BLaER1 treated with 17β-estradiol and CSF1 and Interleukin-3, amounts not matched to agents 10 nM and 100 nM (cell line): Measurements from ENCODE around the gene TBC1D22B.
"Not testable (repeated sequence)": the region's sequence is repeated elsewhere in the genome, so short reads cannot be mapped to it uniquely, and the experiment has no call there.

Experiments used
- H3K27ac ChIP-seq, 11 experiments: shearing (Covaris generic); formaldehyde crosslinking; 2 replicates each; pipeline ENCODE4 v1.8.1; 2022
- H3K27me3 ChIP-seq, 11 experiments: shearing (Covaris generic); formaldehyde crosslinking; 2 replicates each; pipeline ENCODE4 v1.8.1; 2022
- H3K36me3 ChIP-seq, 11 experiments: shearing (Covaris generic); formaldehyde crosslinking; 2 replicates each; pipeline ENCODE4 v1.8.1; 2022
- H3K4me1 ChIP-seq, 10 experiments: shearing (Covaris generic); formaldehyde crosslinking; 2 replicates each; pipeline ENCODE4 v1.8.1; 2022
- H3K4me2 ChIP-seq, 11 experiments: shearing (Covaris generic); formaldehyde crosslinking; 2 replicates each; pipeline ENCODE4 v1.8.1; 2022
- H3K4me3 ChIP-seq, 10 experiments: shearing (Covaris generic); formaldehyde crosslinking; 2 replicates each; pipeline ENCODE4 v1.8.1; 2022
- H3K9ac ChIP-seq, 11 experiments: shearing (Covaris generic); formaldehyde crosslinking; 2 replicates each; pipeline ENCODE4 v1.8.1; 2022
- H3K9me3 ChIP-seq, 11 experiments: shearing (Covaris generic); formaldehyde crosslinking; replicated peaks in 1 of 11; 2 replicates each; pipeline ENCODE4 v1.8.1; 2022
- H4K20me1 ChIP-seq, 11 experiments: shearing (Covaris generic); formaldehyde crosslinking; 2 replicates each; pipeline ENCODE4 v1.8.1; 2022
- Cebpa-rat ChIP-seq, 11 experiments: shearing (Covaris generic); IDR thresholded peaks; 2 replicates each; pipeline ENCODE4 v1.8.1; 2022

Gene TBC1D22B

DNA sequence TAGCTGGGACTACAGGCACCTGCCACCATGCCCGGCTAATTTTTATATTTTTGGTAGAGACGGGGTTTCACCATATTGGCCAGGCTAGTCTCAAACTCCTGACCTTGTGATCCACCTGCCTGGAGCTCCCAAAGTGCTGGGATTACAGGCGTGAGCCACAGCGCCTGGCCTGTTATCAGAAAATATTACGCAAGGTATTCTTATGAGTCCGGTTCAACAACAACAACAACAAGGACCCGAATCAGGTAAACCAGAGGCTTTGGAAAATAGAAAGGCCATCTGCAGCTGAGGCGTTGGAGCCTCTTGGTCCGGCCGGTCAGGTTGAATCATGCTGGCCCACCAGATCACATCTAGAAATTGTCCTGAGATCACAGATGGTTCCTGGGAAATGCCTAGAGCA, 49.9 kb downstream of the TBC1D22B start:
- not testable (repeated sequence) for H3K9ac ChIP-seq, H3K27ac ChIP-seq, H3K27me3 ChIP-seq, H3K9me3 ChIP-seq, H4K20me1 ChIP-seq, H3K4me3 ChIP-seq, H3K4me2 ChIP-seq
- Histone ChIP-seq H3K36me3 (peaks cover 6 to 54% (median 17%) of the 10 kb centered on the region in 11 experiments; a peak in 19 of 22 replicates), H3K4me1 (peaks cover 15 to 17% (median 16%) of the 10 kb centered on the region in 10 experiments)
- peak in 1 of 11 experiments; percentile 38; a peak in 1 of 22 replicates for TF ChIP-seq Cebpa-rat (IDR thresholded peaks at IDR 0.05)

DNA sequence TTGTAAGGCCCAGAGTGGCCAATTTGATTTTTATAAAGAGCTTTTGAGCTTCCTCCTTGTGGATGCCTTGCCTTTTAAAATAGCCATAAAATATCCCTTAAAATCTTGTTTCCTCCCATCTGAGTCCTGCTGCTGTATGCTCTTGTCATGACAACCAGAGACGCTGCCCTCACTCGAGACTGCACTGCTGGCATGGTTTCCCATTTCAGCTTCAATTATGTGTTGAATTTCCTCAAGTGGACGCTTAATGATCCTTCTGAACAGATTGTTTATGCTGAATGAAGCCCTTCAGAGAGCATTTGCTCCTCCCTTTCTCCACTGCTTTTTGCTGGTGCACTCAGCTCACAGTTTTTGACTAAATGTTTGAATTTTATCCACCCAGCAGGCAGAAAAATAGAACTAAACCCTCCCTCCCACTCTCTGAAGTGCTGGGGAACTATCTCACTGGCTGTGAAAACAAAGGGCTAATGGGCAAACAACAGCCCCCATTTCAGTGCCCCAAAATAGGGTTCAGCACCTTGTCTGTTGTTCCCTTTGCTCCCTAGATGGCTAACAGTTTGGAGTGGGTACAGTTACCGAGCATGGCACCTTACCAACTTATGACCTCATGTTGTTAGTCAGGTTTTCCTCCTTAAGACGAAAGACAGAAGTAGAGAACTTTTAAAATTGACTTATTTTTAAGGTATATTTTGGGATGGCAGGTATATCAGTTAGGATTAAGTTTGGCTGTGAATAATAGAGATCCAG, 50.7 kb downstream of the TBC1D22B start:
- H3K4me2 ChIP-seq, result no peak overlapping the region
- no peak overlapping the region for H3K27ac ChIP-seq
- TF ChIP-seq Cebpa-rat (IDR thresholded peaks at IDR 0.05), result no peak
- no peak overlapping the region for H3K4me3 ChIP-seq
- no peaks in the 10 kb centered on the region for H3K9me3 ChIP-seq
- H4K20me1 ChIP-seq, result no peaks in the 10 kb centered on the region
- H3K4me1 ChIP-seq, result peaks cover 7 to 10% (median 8%) of the 10 kb centered on the region in 10 experiments
- no peak overlapping the region for H3K9ac ChIP-seq
- no peaks in the 10 kb centered on the region for H3K27me3 ChIP-seq
- H3K36me3 ChIP-seq, result peaks cover 11 to 61% (median 24%) of the 10 kb centered on the region in 11 experiments; a peak in 20 of 22 replicates

DNA sequence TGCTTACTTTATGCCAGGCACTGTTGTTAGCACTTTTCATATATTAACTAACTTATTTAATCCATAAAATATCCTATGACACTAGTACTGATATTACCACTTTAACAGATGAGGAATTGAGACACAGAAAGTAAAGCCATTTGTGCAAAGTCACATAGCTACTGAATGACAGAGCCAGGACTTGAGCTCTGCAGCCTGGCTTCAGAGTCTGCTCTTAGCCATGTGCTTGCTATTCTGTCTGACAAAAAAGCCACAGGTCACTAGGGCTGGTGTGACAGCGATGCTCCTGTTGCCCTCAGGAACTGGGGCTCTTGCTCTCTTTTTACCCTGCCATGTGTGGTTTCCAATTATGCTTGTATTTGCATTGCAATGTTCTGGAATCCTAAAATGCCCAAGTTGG, 51.5 kb downstream of the TBC1D22B start:
- H3K4me3 ChIP-seq, result no peak overlapping the region
- H3K27ac ChIP-seq, result no peak overlapping the region
- H3K36me3 ChIP-seq, result peaks cover 15 to 66% (median 32%) of the 10 kb centered on the region in 11 experiments
- H3K9me3 ChIP-seq, result no peaks in the 10 kb centered on the region
- H3K4me1 ChIP-seq, result peaks cover 0 to 9% (median 4%) of the 10 kb centered on the region in 10 experiments; a peak in 13 of 20 replicates
- peaks cover 0 to 4% (median 0%) of the 10 kb centered on the region in 11 experiments; a peak in 1 of 22 replicates for H4K20me1 ChIP-seq
- H3K9ac ChIP-seq, result no peak overlapping the region
- no peak for TF ChIP-seq Cebpa-rat (IDR thresholded peaks at IDR 0.05)
- no peaks in the 10 kb centered on the region for H3K27me3 ChIP-seq
- no peak overlapping the region for H3K4me2 ChIP-seq

DNA sequence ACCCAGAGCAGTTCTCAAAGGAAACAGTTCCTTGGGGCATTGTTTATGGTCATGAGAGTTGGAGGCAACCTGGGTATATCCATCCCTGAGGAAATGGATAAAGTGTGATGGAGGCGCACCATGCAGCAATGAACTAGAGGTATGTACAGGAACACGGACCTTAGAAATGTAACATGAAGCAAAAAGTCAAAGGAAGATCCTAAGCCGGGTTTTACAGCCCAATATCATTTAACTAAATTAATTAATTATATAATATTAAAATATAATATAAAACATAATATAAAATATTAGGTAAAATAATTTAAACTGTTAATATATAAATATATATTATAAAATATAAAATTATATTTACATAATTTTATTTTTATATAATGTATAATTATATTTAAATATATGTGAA, 52.1 kb downstream of the TBC1D22B start:
- TF ChIP-seq Cebpa-rat (IDR thresholded peaks at IDR 0.05), result no peak
- no peaks in the 10 kb centered on the region for H3K9me3 ChIP-seq
- H3K4me1 ChIP-seq, result peaks cover 0 to 15% (median 10%) of the 10 kb centered on the region in 10 experiments; a peak in 11 of 20 replicates
- H3K9ac ChIP-seq, result no peak overlapping the region
- peaks cover 12 to 62% (median 37%) of the 10 kb centered on the region in 11 experiments for H3K36me3 ChIP-seq
- no peak overlapping the region for H3K4me3 ChIP-seq
- H4K20me1 ChIP-seq, result peaks cover 0 to 9% (median 0%) of the 10 kb centered on the region in 11 experiments; a peak in 1 of 22 replicates
- H3K4me2 ChIP-seq, result no peak overlapping the region
- no peak overlapping the region for H3K27ac ChIP-seq
- no peaks in the 10 kb centered on the region for H3K27me3 ChIP-seq

DNA sequence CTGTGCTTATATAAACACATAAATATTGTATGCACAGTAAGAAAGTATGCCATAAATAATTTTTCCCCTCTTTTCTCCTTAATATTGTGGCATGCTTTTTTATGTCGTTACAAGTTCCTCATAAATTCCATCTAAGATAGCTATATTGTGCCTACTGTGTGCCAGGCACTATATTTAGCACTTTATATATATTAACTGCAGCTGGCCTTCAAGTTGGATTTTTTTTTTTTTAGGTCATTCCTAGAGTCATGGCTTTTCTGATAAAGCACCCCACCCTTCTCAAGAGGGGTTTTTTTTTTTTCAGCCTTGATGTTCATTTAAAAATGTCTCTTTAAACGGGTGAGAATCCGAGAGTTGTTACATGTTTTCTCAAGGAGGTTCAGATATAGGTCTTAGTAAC, 53.4 kb downstream of the TBC1D22B start:
- Histone ChIP-seq H3K9ac (no peak overlapping the region), H3K36me3 (peaks cover 15 to 62% (median 43%) of the 10 kb centered on the region in 11 experiments), H3K27me3 (no peaks in the 10 kb centered on the region), H3K4me1 (peaks cover 1 to 21% (median 12%) of the 10 kb centered on the region in 10 experiments; a peak in 19 of 20 replicates), H3K4me3 (no peak overlapping the region), H3K4me2 (no peak overlapping the region), H3K27ac (no peak overlapping the region), H3K9me3 (no peaks in the 10 kb centered on the region), H4K20me1 (peaks cover 0 to 9% (median 0%) of the 10 kb centered on the region in 11 experiments; a peak in 1 of 22 replicates)
- TF ChIP-seq Cebpa-rat (IDR thresholded peaks at IDR 0.05), result no peak

DNA sequence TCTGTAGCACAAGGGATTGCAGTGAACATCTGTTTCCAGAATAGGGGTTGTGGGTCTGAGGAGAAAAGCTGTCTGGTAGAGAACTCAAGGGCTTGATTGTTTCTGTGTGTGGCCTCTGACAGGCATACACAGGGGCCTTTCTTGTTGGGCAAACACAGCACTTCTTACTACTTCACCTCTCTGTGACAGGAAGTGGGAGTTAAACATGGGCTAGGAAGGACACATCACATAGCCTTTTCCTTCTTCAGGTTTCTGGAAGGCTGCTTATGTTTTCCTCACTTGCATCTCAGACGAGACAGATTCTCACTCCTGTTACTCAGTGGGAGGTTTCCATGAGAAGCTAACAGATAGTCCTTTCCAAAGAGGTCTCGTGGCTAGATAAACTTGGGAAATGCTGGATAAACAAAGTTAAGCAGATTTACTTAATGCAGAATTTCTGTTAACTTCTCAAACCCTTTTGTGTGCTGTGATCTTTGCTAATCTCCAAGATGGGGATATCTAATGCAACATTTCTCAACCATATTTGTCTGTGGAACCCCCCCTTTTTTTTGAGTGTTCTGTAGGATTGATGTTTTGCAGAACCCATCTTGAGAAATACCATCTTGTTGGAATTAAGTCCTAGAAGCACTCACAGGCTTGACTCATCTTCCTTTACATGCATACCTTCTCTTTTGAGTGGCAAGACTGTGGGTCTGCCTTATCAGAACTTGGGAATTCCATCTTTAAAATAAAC, 54.3 kb downstream of the TBC1D22B start:
- Histone ChIP-seq H3K36me3 (peaks cover 22 to 62% (median 46%) of the 10 kb centered on the region in 11 experiments), H4K20me1 (peaks cover 0 to 9% (median 0%) of the 10 kb centered on the region in 11 experiments; a peak in 1 of 22 replicates), H3K27me3 (no peaks in the 10 kb centered on the region), H3K4me1 (peaks cover 8 to 25% (median 16%) of the 10 kb centered on the region in 10 experiments; a peak in 19 of 20 replicates), H3K4me2 (no peak overlapping the region), H3K4me3 (no peak overlapping the region), H3K9me3 (no peaks in the 10 kb centered on the region), H3K9ac (no peak overlapping the region), H3K27ac (no peak overlapping the region)
- TF ChIP-seq Cebpa-rat (IDR thresholded peaks at IDR 0.05), result no peak

DNA sequence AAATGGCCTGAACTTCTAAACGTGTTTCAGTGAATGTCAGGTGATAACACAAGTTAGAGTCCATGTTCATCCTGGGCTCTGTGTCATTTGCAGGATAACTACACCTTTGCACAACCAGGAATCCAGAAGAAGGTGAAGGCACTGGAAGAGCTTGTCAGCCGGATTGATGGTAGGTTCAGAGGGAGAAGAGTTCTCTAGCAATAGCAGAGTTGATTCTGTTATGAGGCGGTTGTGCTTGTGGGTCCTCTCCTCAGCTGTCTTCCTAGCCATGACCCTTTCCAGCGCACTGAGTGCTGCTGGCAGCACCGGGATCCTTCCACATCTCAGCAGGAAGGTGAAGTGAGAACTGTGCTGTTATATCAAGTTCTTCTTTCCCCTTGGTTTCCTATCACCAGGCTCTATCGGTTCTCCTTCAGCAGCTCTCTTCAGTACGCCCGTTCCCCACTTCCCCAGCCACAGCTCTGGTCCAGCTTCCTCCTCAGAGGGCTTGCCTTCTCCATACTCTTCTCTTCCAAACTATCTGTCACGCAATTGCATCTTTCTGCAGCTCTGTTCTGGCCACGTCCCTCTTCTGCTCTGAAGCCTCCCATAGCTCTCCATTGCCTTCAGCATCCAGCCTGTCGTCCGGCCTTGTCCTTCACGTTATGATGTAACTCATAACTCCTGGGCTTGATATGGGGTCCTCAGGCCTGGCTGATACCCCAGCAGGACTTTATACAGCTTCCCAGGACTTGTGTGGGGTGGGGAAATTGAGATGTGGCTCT, 56.3 kb downstream of the TBC1D22B start:
- Histone ChIP-seq H4K20me1 (peaks cover 0 to 9% (median 0%) of the 10 kb centered on the region in 11 experiments; a peak in 1 of 22 replicates), H3K27me3 (no peaks in the 10 kb centered on the region), H3K9me3 (no peaks in the 10 kb centered on the region), H3K4me1 (peaks cover 8 to 25% (median 16%) of the 10 kb centered on the region in 10 experiments; a peak in 19 of 20 replicates), H3K27ac (peak overlapping the region in 1 of 11 experiments; percentile 27; a peak in 1 of 22 replicates), H3K36me3 (peaks cover 42 to 72% (median 63%) of the 10 kb centered on the region in 11 experiments), H3K4me3 (no peak overlapping the region), H3K4me2 (peak overlapping the region in 5 of 11 experiments; percentile 5 to 29 (median 12); a peak in 6 of 22 replicates), H3K9ac (no peak overlapping the region; a peak in 1 of 22 replicates)
- TF ChIP-seq Cebpa-rat (IDR thresholded peaks at IDR 0.05), result no peak

DNA sequence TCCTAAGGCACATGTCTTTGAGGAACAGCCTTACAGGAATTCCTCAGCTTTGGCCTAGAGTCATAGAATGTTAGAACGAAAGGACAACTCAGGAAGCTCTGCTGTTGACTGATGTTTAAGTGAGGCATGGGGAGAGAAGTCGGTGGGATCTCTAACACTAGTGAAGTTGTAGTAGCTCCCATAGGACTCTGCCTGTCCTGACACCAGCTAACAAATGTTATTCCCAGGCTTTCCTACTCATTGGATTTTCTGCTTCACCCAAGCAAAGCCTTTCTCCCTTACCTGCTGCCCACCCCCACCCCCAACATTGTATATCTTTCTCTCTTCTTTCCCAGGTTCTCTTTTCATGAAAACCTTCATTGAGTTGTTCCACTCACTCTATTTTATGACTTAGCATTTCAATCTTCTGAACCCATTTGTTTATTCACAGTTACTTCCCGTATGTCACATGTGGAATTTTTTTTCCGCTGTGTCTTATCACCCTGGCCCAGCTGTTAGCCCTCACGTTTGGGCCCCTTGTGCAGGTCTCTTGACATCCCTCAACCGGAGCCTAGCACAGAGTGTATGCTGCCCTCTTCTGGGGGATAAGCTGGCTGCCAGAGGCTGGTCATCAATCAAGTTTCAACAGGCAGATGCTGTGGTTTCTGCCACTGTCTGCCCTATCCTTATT, 57.0 kb downstream of the TBC1D22B start:
- Histone ChIP-seq H3K9ac (no peak overlapping the region; a peak in 1 of 22 replicates), H3K4me2 (peak overlapping the region in 4 of 11 experiments; percentile 12 to 29 (median 19); a peak in 3 of 22 replicates), H3K27ac (peak overlapping the region in 1 of 11 experiments; percentile 27; a peak in 1 of 22 replicates), H3K4me3 (no peak overlapping the region), H3K4me1 (peaks cover 8 to 25% (median 16%) of the 10 kb centered on the region in 10 experiments; a peak in 19 of 20 replicates), H3K36me3 (peaks cover 49 to 74% (median 65%) of the 10 kb centered on the region in 11 experiments), H3K27me3 (no peaks in the 10 kb centered on the region), H3K9me3 (no peaks in the 10 kb centered on the region), H4K20me1 (peaks cover 0 to 9% (median 0%) of the 10 kb centered on the region in 11 experiments; a peak in 1 of 22 replicates)
- no peak for TF ChIP-seq Cebpa-rat (IDR thresholded peaks at IDR 0.05)
